ENCODE data around the gene HTT-AS. TPM values are rescaled to one million over a fixed set of nuclear protein-coding genes. Genes with fewer than 3 reads are reported as not detected.
A peak's percentile ranks its signal among the peaks of the same experiment; 100 is the strongest.

HTT-AS gene
- total RNA-seq, 4 donors from 2014 or later = not detected

DNA sequence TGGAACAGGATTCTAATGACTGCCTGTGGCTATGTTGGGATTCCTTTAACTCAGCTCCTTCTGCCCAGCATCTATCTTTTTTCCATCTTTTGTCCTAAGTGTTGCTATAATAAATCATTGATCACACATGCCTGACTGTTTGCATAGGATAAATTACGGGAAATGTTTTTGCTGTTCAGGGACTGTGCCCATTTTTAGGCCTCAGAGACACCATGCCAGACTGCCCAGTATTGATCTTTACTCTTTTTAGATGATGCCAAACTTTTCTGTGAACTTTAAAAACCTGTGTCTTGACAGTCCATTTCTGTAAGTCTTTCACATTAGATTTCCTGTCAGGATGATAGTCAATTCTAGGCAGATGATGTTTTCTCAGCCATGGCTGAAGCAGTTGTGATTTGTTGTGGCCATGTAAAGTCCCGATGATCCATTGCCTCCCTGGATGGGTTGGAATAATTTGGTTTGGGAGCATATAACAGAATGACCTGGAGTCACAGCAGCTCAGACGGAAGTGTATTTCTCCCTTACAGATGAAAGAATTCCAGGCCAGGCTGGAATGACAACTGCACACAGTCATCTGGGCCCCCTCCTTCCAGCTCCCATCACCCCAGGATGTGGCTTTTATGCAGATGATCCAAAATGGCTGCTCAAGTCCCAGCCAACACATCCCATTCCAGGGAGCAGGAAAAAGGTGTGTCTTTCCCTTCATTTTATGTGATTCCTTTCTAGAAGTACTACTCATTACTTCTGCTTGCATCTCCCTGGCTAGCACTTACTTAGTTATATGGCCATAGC is 3.4 kb downstream of the HTT-AS start:
- intact Hi-C loops (cut with DNase I; ENCODE audit: low total_unique reads) = no loop called here

GRCh38 chr4:3069661-3070199 is 4.6 kb downstream of the HTT-AS start:
- intact Hi-C loops (cut with DNase I; ENCODE audit: low total_unique reads) = no loop called here
- DNase-seq (ENCODE audit: low spot score in 2 of 2) = peak in 1 of 2 donors; percentile 74
- TF ChIP-seq CTCF (IDR thresholded peaks at IDR 0.05) = no peak
- TF ChIP-seq POLR2A (IDR thresholded peaks at IDR 0.05) = no peak
- H3K4me3 ChIP-seq (ENCODE audit: low read depth, poor library complexity, severe bottlenecking) = no peak overlapping the region
- WGBS, 2 donors = 76 to 78% methylated on average over 16 of the region's 16 CpGs

More for the DNA sequence above, 3.4 kb downstream of the HTT-AS start:
- DNase-seq (ENCODE audit: low spot score in 2 of 2) = no peak
- WGBS, 2 donors = 77 to 87% methylated on average over 3 of the region's 3 CpGs
- no peak overlapping the region for H3K4me3 ChIP-seq (ENCODE audit: low read depth, poor library complexity, severe bottlenecking)
- TF ChIP-seq CTCF (IDR thresholded peaks at IDR 0.05) (no peak), POLR2A (IDR thresholded peaks at IDR 0.05) (no peak)

GRCh38 chr4:3067473-3068001 is 6.8 kb downstream of the HTT-AS start:
- H3K4me3 ChIP-seq (ENCODE audit: low read depth, poor library complexity, severe bottlenecking) = no peak overlapping the region
- DNase-seq (ENCODE audit: low spot score in 2 of 2) = peak in 1 of 2 donors; percentile 23
- TF ChIP-seq CTCF (IDR thresholded peaks at IDR 0.05) = no peak
- intact Hi-C loops (cut with DNase I; ENCODE audit: low total_unique reads) = no loop called here
- WGBS, 2 donors = 85 to 87% methylated on average over 6 of the region's 6 CpGs

GRCh38 chr4:3066836-3067400 is 7.4 kb downstream of the HTT-AS start:
- H3K4me3 ChIP-seq (ENCODE audit: low read depth, poor library complexity, severe bottlenecking) = no peak overlapping the region
- no peak for DNase-seq (ENCODE audit: low spot score in 2 of 2)
- TF ChIP-seq POLR2A (IDR thresholded peaks at IDR 0.05) = no peak
- no peak for TF ChIP-seq CTCF (IDR thresholded peaks at IDR 0.05)
- 69 to 74% methylated on average over 6 of the region's 6 CpGs for WGBS, 2 donors
- intact Hi-C loops (cut with DNase I; ENCODE audit: low total_unique reads) = no loop called here

GRCh38 chr4:3065551-3065950 is 8.8 kb downstream of the HTT-AS start:
- no peak for TF ChIP-seq POLR2A (IDR thresholded peaks at IDR 0.05)
- no peak for TF ChIP-seq CTCF (IDR thresholded peaks at IDR 0.05)
- WGBS, 2 donors = 85 to 90% methylated on average over 3 of the region's 3 CpGs
- intact Hi-C loops (cut with DNase I; ENCODE audit: low total_unique reads) = no loop called here
- no peak overlapping the region for H3K4me3 ChIP-seq (ENCODE audit: low read depth, poor library complexity, severe bottlenecking)
- DNase-seq (ENCODE audit: low spot score in 2 of 2) = peak in 1 of 2 donors; percentile 37
